ENCODE results near the gene SUFU.

Gene SUFU

GRCh38 chr10:102593074-102593803, 89.5 kb downstream of the SUFU start:
- TF ChIP-seq, protein P1, sequence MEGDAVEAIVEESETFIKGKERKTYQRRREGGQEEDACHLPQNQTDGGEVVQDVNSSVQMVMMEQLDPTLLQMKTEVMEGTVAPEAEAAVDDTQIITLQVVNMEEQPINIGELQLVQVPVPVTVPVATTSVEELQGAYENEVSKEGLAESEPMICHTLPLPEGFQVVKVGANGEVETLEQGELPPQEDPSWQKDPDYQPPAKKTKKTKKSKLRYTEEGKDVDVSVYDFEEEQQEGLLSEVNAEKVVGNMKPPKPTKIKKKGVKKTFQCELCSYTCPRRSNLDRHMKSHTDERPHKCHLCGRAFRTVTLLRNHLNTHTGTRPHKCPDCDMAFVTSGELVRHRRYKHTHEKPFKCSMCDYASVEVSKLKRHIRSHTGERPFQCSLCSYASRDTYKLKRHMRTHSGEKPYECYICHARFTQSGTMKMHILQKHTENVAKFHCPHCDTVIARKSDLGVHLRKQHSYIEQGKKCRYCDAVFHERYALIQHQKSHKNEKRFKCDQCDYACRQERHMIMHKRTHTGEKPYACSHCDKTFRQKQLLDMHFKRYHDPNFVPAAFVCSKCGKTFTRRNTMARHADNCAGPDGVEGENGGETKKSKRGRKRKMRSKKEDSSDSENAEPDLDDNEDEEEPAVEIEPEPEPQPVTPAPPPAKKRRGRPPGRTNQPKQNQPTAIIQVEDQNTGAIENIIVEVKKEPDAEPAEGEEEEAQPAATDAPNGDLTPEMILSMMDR (IDR thresholded peaks at IDR 0.05; ENCODE audit: extremely low read depth, missing control alignments): no peak
- DNase-seq (ENCODE audit: low spot score): no peak

- no peak for DNase-seq (ENCODE audit: low spot score)
- TF ChIP-seq, protein P1 (IDR thresholded peaks at IDR 0.05; ENCODE audit: extremely low read depth, missing control alignments): no peak
These were observed 90.0 kb downstream of the SUFU start for GRCh38 chr10:102593804-102594079.

DNA sequence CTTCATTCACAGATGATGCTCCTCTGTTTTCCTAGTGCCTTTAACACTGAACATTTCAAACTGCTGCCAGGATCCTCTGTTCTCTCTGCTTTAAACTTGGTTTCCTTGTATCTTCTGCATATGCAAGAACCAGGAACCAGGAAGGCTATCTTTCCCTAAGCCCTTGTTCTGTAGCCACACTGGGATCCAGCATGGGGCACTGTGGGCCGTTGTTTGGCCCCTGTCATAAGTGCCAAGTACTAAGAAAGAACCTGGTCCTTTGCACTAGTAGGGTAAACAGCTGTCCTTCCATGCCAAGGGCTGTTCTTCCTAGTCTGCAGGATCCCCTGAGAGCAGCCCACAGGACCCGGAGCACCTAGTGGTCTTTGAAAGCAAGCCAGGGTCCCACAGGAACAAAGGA, 91.5 kb downstream of the SUFU start:
- no peak for DNase-seq (ENCODE audit: low spot score)

DNA sequence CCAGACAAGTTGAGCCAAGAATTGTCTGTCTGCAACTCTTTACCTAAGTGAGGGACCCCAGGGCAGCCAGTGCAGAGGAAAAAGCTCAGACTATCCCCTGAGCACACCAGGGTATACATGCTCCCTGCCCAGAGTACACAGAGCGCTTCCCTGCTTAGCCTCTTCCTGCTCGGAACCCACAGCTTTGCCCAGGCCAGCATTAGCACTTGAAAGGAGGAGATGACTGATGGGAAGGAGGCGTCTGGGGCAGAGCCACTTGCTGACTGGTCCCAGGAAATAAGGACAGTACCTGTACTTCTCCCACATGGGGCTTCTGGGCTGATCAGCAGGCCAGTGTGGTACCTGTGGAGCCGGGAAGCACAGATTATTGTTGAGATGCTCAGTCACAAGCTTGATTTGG, 92.1 kb downstream of the SUFU start:
- DNase-seq (ENCODE audit: low spot score): no peak
- TF ChIP-seq, protein P1 (IDR thresholded peaks at IDR 0.05; ENCODE audit: extremely low read depth, missing control alignments): no peak

More for the DNA sequence above, 91.5 kb downstream of the SUFU start:
- TF ChIP-seq, protein P1 (IDR thresholded peaks at IDR 0.05; ENCODE audit: extremely low read depth, missing control alignments): no peak

GRCh38 chr10:102596506-102596971, 92.8 kb downstream of the SUFU start:
- DNase-seq (ENCODE audit: low spot score): peak; percentile 67
- TF ChIP-seq, protein P1 (IDR thresholded peaks at IDR 0.05; ENCODE audit: extremely low read depth, missing control alignments): peak; percentile 83

GRCh38 chr10:102597131-102597991, 93.6 kb downstream of the SUFU start:
- TF ChIP-seq, protein P1 (IDR thresholded peaks at IDR 0.05; ENCODE audit: extremely low read depth, missing control alignments): no peak
- no peak for DNase-seq (ENCODE audit: low spot score)

DNA sequence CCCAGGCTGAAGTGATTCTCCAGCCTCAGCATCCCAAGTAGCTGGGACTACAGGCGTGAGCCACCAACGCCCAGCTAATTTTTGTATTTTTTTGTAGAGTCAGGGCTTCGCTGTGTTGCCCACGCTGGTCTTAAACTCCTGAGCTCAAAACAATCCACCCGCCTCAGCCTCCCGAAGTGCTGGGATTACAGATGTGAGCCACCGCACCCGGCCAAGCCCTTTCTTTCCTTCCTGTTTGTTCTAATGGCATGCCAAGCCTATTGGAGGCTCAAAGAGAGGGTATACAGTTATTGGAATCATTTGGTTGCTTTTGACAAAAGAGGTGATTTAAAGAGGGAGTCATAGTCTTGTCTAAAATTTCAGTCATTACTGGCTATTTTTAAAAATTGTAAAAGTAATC, 94.5 kb downstream of the SUFU start:
- DNase-seq (ENCODE audit: low spot score): no peak
- TF ChIP-seq, protein P1 (IDR thresholded peaks at IDR 0.05; ENCODE audit: extremely low read depth, missing control alignments): no peak
